GM19328 (cell line): ENCODE measurements around the gene TCEA2.

ENCODE experiments used
- ATAC-seq: cut with Tn5 transposase; IDR thresholded peaks from one replicate; pipeline ENCODE4 v1.9.1; 2021; ENCODE audit warnings: mild to moderate bottlenecking, moderate library complexity; ENCODE audit not compliant: unreplicated experiment

The TCEA2 gene

GRCh38 chr20:64091340-64091739 lies 28.3 kb downstream of the TCEA2 start:
- no peak for ATAC-seq

DNA sequence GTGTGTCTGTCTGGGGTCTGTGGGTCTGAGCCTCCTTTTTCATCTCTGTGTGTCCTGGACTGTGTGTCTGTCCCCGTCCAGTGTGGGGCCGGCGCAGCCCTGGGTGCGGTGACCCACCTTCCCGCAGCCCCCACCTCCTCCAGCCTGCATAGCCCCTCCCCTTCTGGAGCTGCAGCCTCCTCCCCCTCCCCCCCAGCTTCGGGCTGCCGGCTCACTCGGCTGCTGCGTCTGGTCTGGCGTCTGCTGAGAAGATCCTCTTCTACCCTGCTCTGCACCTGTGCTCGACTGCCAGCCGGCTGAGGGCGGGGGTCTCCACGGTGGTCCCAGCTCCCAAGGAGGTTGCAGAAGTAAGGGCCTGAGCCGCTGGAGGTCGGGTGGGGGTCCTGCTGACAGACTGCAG lies 28.8 kb downstream of the TCEA2 start:
- ATAC-seq: no peak

DNA sequence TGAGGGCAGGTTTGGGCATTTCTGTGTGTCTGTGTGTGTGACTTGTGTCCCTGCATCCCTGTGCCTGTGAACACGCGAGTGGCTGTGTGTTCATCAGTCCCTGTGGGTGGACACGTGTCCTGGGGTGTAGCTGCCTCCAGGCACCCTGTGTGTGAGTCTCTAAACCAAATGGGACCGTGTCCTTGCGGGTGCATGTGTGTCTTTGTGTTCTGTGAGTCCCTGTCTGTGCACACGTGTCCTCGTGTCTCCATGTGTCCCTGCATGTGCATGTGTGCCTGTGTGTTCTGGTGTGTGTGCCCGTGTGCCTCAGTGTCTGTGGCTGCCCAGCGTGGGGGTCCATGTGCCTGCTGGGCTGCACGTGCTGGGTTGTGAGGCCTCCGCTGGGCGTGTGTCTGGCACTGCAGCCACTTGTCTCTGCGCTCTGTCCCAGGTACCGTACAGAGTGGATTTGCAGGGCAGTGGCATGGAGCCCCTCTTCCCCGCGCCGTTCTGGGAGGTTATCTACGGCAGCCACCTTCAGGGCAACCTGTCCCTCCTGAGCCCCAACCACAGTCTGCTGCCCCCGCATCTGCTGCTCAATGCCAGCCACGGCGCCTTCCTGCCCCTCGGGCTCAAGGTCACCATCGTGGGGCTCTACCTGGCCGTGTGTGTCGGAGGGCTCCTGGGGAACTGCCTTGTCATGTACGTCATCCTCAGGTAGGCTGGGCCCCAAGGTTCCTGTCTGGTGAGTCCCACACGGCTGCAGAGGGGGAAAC lies 29.4 kb downstream of the TCEA2 start:
- no peak for ATAC-seq

DNA sequence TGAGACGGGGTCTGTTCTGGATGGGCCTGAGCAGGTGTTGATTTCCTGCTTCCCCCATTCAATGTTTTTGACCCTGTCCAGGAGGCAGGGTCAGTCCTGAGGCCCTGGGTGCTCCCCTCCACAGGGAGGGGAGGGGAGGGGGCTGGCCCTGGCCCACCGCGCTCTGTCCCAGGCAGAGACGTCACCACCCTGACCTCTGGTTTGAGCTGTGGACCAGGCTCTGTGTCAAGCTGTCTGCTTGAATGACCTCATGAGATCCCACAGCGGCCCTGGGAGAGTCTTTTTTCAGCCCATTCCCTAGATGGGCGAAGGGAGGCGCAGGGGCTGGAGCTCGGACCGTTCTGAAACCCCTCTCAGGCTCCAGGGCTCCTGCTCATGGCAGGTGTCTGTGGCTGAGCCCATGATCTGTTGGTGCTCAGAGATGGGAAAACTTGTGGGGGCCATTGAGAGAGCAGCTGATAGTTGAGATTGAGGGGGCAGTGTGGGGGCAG lies 30.1 kb downstream of the TCEA2 start:
- ATAC-seq: no peak

DNA sequence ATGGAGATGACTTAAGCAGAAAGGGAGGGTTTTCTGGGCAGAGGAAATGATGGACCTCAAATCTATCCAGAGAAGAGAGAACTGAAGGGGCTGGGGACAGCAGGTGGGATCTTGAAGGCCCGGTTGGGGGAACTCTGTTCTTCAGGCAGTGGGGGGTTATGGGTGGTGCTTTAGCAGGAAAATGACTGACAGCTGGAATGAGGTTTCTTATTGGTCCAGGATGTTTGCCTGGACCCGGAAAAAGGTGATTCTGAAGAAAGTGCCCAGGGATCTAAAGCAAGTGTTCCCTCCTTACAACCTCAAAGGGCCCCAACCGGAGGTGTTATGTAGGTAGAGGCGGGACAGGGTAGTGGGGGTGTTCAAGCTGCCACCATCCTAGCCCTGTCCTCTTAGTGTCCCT lies 32.5 kb downstream of the TCEA2 start:
- ATAC-seq: no peak

- ATAC-seq: no peak
Observed at GRCh38 chr20:64095927-64096326, 32.9 kb downstream of the TCEA2 start.

DNA sequence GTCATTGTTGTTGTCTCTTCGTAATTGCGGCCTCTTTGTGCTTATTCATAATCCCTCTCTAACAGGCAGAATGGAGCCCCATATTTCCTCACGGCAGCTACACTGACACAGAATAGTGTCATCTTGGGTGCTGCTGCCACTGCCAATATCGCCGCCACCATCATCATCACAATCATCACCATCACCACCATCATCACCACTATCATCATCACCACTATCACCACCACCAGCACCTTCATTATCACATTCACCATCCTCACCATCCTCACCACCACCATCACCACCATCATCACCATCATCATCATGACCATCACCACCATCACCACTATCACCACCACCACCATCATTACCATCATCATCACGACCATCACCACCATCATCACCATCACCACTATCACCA lies 33.5 kb downstream of the TCEA2 start:
- no peak for ATAC-seq

- no peak for ATAC-seq
Observed at GRCh38 chr20:64098471-64099013, 35.5 kb downstream of the TCEA2 start.

- no peak for ATAC-seq
Observed at GRCh38 chr20:64099086-64099786, 36.2 kb downstream of the TCEA2 start.

DNA sequence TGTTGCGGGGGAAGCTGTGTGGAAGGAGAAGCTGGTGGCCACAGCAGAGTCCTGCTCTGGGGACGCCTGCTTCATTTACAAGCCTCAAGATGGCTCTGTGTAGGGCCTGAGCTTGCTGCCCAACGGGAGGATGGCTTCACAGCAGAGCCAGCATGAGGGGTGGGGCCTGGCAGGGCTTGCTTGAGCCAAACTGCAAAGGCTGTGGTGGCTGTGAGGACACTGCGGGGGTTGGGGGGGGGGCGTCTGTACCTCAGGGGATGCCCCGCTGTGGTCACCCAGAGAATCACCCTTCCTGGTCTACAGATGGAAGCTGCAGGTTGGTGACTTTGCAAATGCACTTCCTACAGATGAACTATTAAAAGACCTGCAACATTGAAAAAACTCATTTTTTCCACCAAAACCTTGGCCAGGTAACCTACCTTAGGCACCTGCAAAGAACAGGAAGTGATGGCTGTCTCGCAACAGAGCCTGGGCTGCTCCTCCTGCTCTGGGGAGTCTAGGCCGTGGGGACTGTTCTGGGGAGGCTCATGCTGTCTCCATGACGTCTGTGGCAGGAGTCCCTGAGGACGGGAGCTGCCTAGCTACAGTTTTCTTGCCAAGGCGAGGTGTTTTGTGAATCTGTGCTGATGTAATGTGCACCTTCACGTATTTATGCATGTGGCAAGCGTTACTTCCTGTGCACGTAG lies 37.0 kb downstream of the TCEA2 start:
- ATAC-seq: no peak

GRCh38 chr20:64100566-64100888 lies 37.5 kb downstream of the TCEA2 start:
- no peak for ATAC-seq

DNA sequence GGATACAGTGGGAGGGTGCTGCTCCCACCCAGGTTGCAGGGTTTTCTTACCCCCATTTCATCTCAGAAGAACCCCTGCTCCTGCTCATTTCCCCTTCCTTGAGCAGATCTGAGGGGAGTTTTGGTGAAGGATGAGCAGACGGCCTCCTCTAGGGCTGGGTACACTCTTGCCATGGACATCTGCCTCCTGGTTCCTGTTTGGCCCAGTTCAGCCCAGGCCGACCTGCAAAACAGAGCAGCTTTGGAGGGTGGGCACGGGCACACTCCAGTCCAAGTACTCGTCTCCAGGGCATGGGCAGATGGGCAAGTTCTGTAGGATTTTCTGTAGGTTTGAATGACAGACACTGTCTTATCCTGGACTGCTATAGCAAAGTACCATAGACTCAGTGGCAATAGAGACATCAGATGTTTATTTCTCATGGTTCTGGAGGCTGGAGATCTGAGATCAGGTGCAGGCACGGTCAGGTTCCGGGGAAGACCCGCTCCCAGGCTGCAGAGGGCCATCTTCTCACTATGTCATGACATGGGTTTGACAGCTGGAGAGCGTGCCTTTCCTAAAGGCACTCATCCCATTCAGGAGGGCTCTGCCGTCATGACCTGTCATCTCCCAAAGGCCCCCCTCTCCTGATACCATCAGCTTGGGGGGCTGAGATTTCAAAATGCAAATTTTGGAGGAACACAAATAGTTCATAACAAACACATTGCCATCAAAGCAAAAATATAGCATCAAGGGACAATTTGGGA lies 38.1 kb downstream of the TCEA2 start:
- ATAC-seq: no peak

DNA sequence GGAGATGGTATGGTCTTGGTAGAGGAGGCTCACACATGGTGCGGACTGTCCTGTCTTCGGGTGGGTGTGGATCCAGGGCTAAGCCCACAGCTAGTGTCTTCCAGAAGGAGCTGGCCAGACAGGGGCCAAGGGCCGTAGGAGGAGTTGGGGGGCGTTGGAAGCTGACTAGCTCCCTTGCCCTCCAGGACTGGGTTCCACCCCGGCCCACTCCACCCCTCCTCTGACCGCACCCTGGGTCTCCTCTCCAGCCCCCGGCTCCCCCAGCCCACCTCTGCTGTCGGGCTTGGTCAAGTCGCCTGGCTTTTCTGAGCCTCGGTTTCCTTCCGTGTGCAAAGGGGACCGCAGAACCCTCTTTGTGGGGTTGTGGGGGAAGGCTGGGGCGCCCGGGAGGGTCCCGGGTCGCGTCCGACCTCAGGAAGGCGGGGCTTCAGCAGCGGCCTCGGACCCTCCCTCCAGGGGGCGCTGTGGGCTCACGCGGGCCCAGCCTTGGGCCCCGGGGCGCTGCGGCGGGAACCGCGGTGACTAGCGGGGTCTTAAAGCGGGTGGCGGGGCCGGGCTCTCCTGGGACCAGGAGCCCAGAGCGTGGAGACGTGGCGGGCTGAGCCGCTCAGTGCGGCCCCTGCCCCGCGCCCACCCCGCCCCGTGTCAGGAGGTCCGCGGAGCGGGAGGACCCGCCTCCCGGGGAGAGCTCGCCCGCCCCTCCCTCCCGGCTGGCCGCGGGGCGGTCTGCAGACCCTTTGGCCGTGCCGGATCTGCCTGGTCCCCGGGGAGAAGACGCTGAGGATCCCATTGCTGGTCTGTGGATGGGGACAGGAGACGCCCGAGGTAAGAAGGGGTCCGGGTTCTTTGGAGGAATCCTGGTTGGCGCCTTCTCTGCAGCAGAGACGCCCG lies 39.0 kb downstream of the TCEA2 start:
- no peak for ATAC-seq

- no peak for ATAC-seq
Observed at GRCh38 chr20:64102647-64103354, 39.8 kb downstream of the TCEA2 start.

- ATAC-seq: no peak
Observed at GRCh38 chr20:64103871-64104666, 41.1 kb downstream of the TCEA2 start.

- ATAC-seq: no peak
Observed at GRCh38 chr20:64104667-64105451, 41.9 kb downstream of the TCEA2 start.

GRCh38 chr20:64105846-64106434 lies 42.9 kb downstream of the TCEA2 start:
- no peak for ATAC-seq
